ENCODE data around the gene ITGA4. TPM values are rescaled to one million over a fixed set of nuclear protein-coding genes. Genes with fewer than 3 reads are reported as not detected.

ITGA4 gene
- total RNA-seq, 1 experiment from 2014 or later: 4.6 TPM

- BruUV-seq (replicated peaks): no TSS peak
- no peak for DNase-seq (ENCODE audit: low spot score)
- TF ChIP-seq CTCF (conservative IDR thresholded peaks at IDR 0.05; ENCODE audit: low read depth, low read length) (no peak), EZH2 (IDR thresholded peaks at IDR 0.05; ENCODE audit: borderline replicate concordance, low read depth, low read length, poor library complexity, severe bottlenecking) (no peak)
- intact Hi-C loops (cut with micrococcal nuclease; ENCODE audit: unreplicated experiment): no loop called here
- Histone ChIP-seq H3K4me1 (ENCODE audit: insufficient read depth, low read length, poor library complexity, severe bottlenecking) (no peaks in the 10 kb centered on the region), H3K4me3 (ENCODE audit: low read depth, low read length, poor library complexity, severe bottlenecking) (no peak overlapping the region), H3K27me3 (replicated peaks; ENCODE audit: insufficient read depth, low read depth, low read length, poor library complexity) (no peaks in the 10 kb centered on the region), H3K9me3 (ENCODE audit: low read depth, low read length, poor library complexity, severe bottlenecking) (no peaks in the 10 kb centered on the region), H3K27ac (ENCODE audit: low read depth, low read length, poor library complexity, severe bottlenecking) (no peak overlapping the region), H3K36me3 (ENCODE audit: insufficient read depth, low read length, poor library complexity, severe bottlenecking) (no peaks in the 10 kb centered on the region)
- POLR2A ChIA-PET (ENCODE audit: low non-redundant PET): no interaction called here
- CTCF ChIA-PET: no interaction called here
These were observed 14.6 kb downstream of the ITGA4 start for GRCh38 chr2:181471783-181472182.

- no peaks in the 10 kb centered on the region for H3K36me3 ChIP-seq (ENCODE audit: insufficient read depth, low read length, poor library complexity, severe bottlenecking)
- intact Hi-C loops (cut with micrococcal nuclease; ENCODE audit: unreplicated experiment): no loop called here
- H3K4me3 ChIP-seq (ENCODE audit: low read depth, low read length, poor library complexity, severe bottlenecking): no peak overlapping the region
- no peak overlapping the region for H3K27ac ChIP-seq (ENCODE audit: low read depth, low read length, poor library complexity, severe bottlenecking)
- DNase-seq (ENCODE audit: low spot score): no peak
- TF ChIP-seq CTCF (conservative IDR thresholded peaks at IDR 0.05; ENCODE audit: low read depth, low read length): no peak
- TF ChIP-seq EZH2 (IDR thresholded peaks at IDR 0.05; ENCODE audit: borderline replicate concordance, low read depth, low read length, poor library complexity, severe bottlenecking): no peak
- H3K4me1 ChIP-seq (ENCODE audit: insufficient read depth, low read length, poor library complexity, severe bottlenecking): no peaks in the 10 kb centered on the region
- no peaks in the 10 kb centered on the region for H3K9me3 ChIP-seq (ENCODE audit: low read depth, low read length, poor library complexity, severe bottlenecking)
- no TSS peak for BruUV-seq (replicated peaks)
- H3K27me3 ChIP-seq (replicated peaks; ENCODE audit: insufficient read depth, low read depth, low read length, poor library complexity): no peaks in the 10 kb centered on the region
- ChIA-PET POLR2A (ENCODE audit: low non-redundant PET) (no interaction called here), CTCF (no interaction called here)
These were observed 15.8 kb downstream of the ITGA4 start for GRCh38 chr2:181472990-181473389.

GRCh38 chr2:181474222-181474881 lies 17.2 kb downstream of the ITGA4 start:
- CTCF ChIA-PET: no interaction called here
- no peak for TF ChIP-seq EZH2 (IDR thresholded peaks at IDR 0.05; ENCODE audit: borderline replicate concordance, low read depth, low read length, poor library complexity, severe bottlenecking)
- TF ChIP-seq CTCF (conservative IDR thresholded peaks at IDR 0.05; ENCODE audit: low read depth, low read length): no peak
- intact Hi-C loops (cut with micrococcal nuclease; ENCODE audit: unreplicated experiment): no loop called here
- Histone ChIP-seq H3K27me3 (replicated peaks; ENCODE audit: insufficient read depth, low read depth, low read length, poor library complexity) (no peaks in the 10 kb centered on the region), H3K4me1 (ENCODE audit: insufficient read depth, low read length, poor library complexity, severe bottlenecking) (no peaks in the 10 kb centered on the region), H3K9me3 (ENCODE audit: low read depth, low read length, poor library complexity, severe bottlenecking) (no peaks in the 10 kb centered on the region), H3K36me3 (ENCODE audit: insufficient read depth, low read length, poor library complexity, severe bottlenecking) (no peaks in the 10 kb centered on the region), H3K27ac (ENCODE audit: low read depth, low read length, poor library complexity, severe bottlenecking) (no peak overlapping the region), H3K4me3 (ENCODE audit: low read depth, low read length, poor library complexity, severe bottlenecking) (no peak overlapping the region)
- POLR2A ChIA-PET (ENCODE audit: low non-redundant PET): no interaction called here
- DNase-seq (ENCODE audit: low spot score): no peak
- no TSS peak for BruUV-seq (replicated peaks)

Measured in A673 (cell line).